HG03108 (cell line): ENCODE data around the gene TOPAZ1.
"Not testable (repeated sequence)": the region's sequence is repeated elsewhere in the genome, so short reads cannot be mapped to it uniquely, and the experiment has no call there.

Experiments used
- ATAC-seq: cut with Tn5 transposase; IDR thresholded peaks from one replicate; pipeline ENCODE4 v1.9.1; 2021; ENCODE audit warnings: moderate library complexity; ENCODE audit not compliant: unreplicated experiment

Gene TOPAZ1

GRCh38 chr3:44329946-44330345 lies 88.3 kb downstream of the TOPAZ1 start:
- no peak for ATAC-seq

DNA sequence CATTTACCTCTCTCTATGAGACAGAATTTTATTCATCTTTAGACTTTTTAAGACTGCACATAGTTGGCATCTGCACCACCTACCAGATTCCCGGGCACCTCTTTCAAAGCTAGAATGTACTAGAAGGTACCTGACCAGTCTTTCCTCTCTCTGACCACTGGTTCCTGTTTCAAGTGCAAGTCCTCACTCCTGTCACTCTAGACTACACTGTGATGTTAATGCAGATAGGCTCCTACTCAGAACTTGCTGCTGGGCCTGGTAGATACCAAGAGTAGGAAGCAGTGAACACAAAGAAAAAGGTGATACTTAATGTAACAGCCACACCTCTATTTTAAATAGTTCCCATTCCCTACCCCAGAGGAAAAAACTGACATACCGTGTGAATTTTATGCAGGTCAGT lies 88.8 kb downstream of the TOPAZ1 start:
- no peak for ATAC-seq

GRCh38 chr3:44334326-44334725 lies 92.6 kb downstream of the TOPAZ1 start:
- ATAC-seq: no peak

DNA sequence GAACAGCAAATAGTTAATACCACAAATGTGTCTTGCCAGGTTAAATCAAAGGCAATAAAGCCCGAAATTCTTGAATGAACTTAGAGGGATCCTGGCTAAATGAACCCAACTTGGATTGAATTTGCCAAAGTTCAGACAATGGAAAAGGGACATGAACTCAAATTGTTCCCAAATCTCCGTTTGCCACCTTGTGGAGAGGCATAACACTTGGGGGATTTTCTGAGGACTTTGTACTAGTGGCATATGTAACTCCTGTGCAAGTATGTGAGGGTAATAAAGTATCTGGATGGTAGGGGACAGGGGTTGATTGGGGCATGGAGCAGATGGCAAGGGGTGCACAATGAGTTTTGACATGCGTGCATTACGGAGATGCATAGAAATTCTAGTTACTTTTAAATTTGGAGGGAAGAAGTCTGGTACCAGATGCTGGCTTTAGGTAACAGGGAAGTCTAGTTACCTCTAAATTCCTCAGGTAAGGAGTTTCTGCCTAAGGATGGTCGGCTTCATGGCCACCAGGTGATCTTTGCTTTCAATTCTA lies 95.6 kb downstream of the TOPAZ1 start:
- no peak for ATAC-seq

DNA sequence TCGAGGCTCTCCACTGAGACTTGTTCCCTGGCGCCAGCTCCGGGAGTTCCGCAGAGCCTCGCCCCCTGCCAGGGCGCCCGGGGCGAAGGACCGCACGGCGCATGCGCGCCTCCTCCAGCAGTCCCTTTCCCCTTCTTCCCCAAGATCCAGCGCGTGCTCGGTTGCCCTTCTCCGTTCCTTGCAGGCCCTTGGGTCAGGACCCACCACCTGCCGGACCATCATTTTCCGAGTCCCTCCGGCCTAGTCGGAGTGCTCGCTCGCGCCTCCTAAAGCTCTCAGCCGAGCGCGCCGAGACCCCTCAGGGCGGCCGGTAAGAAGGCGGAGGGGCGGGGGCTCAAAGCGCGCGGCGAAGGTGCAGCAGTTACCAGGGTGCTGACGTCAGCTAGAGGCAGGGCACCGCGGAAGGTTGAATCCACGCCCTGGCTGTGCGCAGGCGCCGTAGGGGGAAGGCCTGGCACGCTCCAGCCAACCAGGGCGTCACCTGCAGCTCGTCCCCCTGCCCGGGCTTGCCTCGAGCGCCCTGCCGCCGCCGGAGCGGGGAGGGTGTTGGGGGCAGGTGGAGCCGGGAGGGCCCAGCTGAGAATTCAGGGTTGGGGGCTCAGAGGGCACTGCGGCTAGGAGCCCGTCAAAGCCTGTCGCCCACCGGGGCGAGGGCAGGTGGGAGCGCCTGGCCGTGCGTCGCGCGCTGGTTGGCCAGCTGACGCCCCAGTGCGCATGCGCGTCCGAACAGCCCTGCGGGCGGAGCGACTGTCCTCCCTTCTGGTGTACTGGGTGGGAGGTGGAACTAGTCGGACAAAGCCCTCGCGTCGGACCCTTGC lies 96.5 kb downstream of the TOPAZ1 start, which contains the start of gene TCAIM:
TCAIM (plus strand) TSS at position 757 of the 818 bp plus-strand sequence. CDS start 16,017 bp downstream, outside the sequence.
- ATAC-seq: peak; percentile 96

DNA sequence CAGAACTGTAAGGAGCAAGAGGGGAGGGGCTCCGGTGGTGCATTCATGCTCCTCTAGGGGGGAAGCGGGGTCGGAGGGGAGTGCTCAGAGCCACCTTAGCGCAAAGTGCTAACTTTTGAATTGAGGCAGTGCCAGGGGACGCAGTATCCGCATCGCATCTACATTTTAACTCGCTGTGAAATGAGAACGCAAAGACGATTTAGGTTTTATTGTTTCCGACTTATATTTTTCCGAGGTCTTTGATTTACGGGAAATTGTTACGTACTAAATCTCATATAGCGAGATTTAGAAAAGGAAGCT lies 97.1 kb downstream of the TOPAZ1 start:
- no peak for ATAC-seq

- no peak for ATAC-seq
Observed at GRCh38 chr3:44339181-44340057, 97.7 kb downstream of the TOPAZ1 start.

DNA sequence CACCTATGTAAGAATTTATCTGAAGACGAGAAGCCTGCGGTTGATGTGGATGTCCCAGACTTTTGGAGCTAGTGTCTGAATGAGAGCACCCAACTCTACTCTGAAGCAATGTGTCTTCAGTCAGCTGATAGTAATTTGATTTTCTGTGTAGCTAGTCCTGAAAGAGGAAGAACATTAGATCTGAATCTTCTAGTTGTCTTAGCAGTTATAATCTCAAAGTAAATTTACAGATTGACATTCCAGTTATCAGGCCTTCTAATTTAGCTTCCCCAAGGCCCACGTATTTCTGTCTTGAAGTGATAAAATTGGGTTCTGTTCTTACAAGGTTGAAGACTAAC lies 98.3 kb downstream of the TOPAZ1 start:
- ATAC-seq: no peak

DNA sequence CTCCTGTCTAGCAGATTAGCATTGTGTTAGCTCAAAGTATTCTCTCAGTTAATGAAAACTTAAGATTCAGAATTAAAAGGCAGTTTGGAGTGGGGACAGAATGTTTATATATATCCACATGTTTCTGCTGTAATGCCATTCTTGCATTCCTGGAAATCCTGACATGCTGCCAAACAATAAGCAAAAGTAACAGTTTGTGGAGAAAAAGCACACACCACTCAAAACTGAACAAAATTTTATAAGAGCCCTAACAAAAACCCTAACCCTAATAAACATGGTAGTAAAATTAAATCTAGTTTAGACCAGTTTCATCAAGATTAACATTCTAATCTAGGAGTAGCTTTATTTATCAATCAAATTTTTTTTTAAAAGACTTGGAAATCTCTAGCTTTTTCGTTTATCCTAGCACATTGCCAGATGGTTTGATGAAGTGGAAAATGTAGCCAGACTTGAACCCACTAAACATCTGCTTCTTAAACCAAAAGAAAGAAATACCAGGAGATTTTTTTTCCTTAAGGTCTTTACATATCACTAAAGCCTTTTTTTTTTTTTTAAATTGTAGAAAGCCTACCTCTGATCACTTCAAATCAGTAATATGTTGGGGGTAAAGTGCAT lies 100.6 kb downstream of the TOPAZ1 start:
- ATAC-seq: no peak

GRCh38 chr3:44343421-44343820 lies 101.7 kb downstream of the TOPAZ1 start:
- ATAC-seq: no peak

- not testable (repeated sequence) for ATAC-seq
Observed at GRCh38 chr3:44346590-44346989, 104.9 kb downstream of the TOPAZ1 start.

DNA sequence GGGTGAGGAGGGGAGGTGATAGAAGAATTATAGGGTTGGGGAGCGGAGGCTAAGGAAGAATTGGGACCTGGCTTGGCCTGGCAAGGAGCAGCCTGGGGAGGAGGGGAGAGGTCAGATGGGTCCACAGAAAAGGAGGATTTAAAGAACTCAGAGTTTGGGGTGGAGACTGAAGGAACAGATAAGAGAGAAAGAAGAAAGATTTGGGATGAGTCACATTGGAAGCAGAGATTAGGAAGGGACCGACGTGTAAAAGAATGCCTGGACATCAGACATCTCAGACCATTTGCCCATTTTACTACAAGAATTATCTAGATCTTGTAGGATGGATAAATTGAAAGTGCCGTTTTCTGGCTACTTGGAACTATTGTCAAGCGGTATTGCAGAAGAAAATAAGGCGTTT lies 107.3 kb downstream of the TOPAZ1 start:
- no peak for ATAC-seq

DNA sequence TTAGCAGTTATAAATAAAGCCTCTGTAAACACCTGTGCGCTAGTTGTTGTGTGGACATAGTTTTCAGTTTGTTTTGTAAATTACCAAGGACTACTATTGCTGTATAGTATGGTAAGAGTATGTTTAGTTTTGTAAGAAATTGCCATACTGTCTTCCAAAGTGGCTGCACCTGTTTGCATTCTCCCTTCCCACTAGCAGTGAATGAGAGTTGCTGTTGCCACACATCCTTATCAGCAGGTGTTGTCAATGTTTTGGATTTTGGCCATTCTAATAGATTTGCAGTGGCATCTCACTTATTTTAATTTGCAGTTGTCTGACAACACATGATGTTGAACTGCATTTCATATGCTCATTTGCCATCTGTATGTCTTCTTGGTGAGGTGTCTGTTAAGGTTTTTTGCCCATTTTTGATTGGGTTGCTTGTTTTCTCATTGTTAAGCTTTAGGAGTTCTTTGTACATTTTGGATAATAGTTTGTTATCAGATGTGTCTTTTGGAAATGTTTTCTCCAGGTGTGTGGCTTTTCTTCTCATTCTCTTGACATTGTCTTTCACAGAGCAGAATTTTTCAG lies 111.8 kb downstream of the TOPAZ1 start:
- no peak for ATAC-seq

DNA sequence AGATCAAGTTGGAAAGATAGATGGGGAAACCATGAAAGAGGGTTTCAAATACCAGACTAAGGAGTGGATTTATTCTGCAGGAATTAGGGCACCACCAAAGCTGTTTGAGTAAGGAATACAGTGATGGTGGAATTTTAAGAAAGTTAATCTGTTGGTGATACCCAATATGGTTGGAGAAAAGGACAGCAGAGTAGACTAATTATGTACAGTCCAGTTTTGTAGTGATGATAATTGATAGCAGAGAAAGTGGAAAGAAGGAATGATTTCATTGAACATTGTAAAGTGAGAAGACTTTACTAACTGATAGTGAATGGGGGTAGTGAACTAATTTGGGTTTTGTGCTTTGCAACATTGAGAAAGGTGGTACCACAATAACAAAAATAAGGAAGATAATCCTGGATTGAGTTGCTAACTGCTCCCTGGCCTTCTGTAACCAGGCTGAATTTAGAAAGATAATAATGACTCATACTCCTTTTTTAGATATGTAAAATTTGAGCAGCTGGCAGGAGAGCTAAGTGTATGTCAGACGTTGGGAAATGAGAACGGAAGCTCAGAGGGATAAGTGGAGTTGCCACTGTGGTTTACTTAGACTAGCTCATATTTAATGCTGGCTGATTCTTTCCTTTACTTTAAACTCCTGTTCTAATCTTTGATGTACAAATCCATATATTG lies 113.8 kb downstream of the TOPAZ1 start:
- ATAC-seq: no peak

GRCh38 chr3:44359146-44359751 lies 117.6 kb downstream of the TOPAZ1 start:
- no peak for ATAC-seq

GRCh38 chr3:44363591-44363990 lies 121.9 kb downstream of the TOPAZ1 start:
- ATAC-seq: no peak

DNA sequence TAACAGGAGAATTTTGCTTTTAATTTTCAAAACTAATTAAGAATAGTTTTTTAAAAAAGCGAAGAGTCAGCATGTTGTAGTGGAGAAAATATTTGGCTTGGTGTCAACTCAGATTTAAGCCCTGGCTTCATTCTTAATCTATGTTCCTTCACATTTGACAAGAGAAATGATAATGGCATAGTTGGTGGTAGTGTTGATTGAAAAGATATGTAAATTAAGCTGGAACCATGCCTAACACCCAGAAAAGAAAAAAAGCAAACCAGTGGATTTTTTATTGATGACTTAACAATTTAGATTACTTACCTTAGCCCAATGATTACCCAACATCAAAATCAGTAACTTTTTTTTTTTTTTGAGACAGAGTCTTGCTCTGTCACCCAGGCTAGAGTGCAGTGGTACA lies 124.3 kb downstream of the TOPAZ1 start:
- no peak for ATAC-seq

GRCh38 chr3:44375450-44375849 lies 133.8 kb downstream of the TOPAZ1 start:
- ATAC-seq: no peak
